ENCODE data around the gene GRHL1.

GRHL1 gene

DNA sequence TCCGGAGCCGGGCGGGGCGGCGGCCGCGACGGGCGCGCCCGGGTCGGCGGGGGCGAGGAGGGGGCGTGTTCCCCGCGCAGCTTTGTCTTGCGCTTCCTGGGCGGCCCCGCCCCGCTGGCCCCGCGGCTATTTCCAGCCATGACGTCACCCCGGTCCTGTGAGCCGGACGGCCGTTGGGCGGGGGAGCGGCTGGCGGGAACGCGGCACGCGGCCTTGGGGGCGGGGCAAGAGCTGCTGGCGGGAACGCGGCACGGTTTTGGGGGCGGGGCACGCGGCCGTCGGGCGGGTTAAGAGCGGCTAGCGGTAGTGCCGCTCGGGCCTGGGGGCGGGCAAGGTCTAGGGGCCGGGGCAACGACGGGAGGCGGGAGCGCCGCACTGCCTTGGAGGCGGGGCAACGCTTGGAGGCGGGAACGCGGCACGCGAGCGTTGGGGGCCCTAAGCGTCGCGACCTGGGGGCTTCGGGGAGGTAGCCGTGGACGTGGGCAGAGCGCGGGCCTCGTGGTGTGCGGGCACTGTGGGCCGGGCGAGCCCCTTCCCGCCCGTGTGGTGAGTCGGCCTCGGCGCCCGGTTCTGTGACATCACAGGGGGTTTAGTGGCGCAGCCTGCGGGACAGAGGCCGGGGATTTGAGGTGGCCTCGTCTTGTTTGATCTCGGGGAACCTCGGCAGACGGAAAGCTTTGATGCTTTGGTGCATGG lies 92.6 kb downstream of the GRHL1 start:
- Histone ChIP-seq H3K4me3 (ENCODE audit: low read length) (peak overlapping the region; percentile 32), H3K9ac (ENCODE audit: low read length) (no peak overlapping the region), H3K9me3 (ENCODE audit: control insufficient read depth, low read depth, low read length) (no peaks in the 10 kb centered on the region), H3K36me3 (ENCODE audit: control insufficient read depth, low read depth, low read length) (peaks cover 9% of the 10 kb centered on the region), H3K27ac (ENCODE audit: low read length) (no peak overlapping the region), H3K27me3 (ENCODE audit: control insufficient read depth, insufficient read depth, low read length) (peaks cover 28% of the 10 kb centered on the region), H3K4me1 (ENCODE audit: control insufficient read depth, low read depth, low read length) (peaks cover 6% of the 10 kb centered on the region)

GRCh38 chr2:10045561-10046355 lies 94.3 kb downstream of the GRHL1 start:
- Histone ChIP-seq H3K4me1 (ENCODE audit: control insufficient read depth, low read depth, low read length) (peaks cover 6% of the 10 kb centered on the region), H3K9ac (ENCODE audit: low read length) (no peak overlapping the region), H3K27me3 (ENCODE audit: control insufficient read depth, insufficient read depth, low read length) (peaks cover 26% of the 10 kb centered on the region), H3K36me3 (ENCODE audit: control insufficient read depth, low read depth, low read length) (peaks cover 9% of the 10 kb centered on the region), H3K9me3 (ENCODE audit: control insufficient read depth, low read depth, low read length) (no peaks in the 10 kb centered on the region), H3K27ac (ENCODE audit: low read length) (no peak overlapping the region), H3K4me3 (ENCODE audit: low read length) (no peak overlapping the region)

GRCh38 chr2:10046931-10047330 lies 95.4 kb downstream of the GRHL1 start:
- H3K27me3 ChIP-seq (ENCODE audit: control insufficient read depth, insufficient read depth, low read length) = peaks cover 14% of the 10 kb centered on the region
- peaks cover 4% of the 10 kb centered on the region for H3K4me1 ChIP-seq (ENCODE audit: control insufficient read depth, low read depth, low read length)
- H3K27ac ChIP-seq (ENCODE audit: low read length) = no peak overlapping the region
- peaks cover 9% of the 10 kb centered on the region for H3K36me3 ChIP-seq (ENCODE audit: control insufficient read depth, low read depth, low read length)
- no peak overlapping the region for H3K4me3 ChIP-seq (ENCODE audit: low read length)
- H3K9me3 ChIP-seq (ENCODE audit: control insufficient read depth, low read depth, low read length) = no peaks in the 10 kb centered on the region
- H3K9ac ChIP-seq (ENCODE audit: low read length) = no peak overlapping the region

- H3K9ac ChIP-seq (ENCODE audit: low read length) = no peak overlapping the region
Measured at GRCh38 chr2:10047616-10048500, 96.4 kb downstream of the GRHL1 start.

DNA sequence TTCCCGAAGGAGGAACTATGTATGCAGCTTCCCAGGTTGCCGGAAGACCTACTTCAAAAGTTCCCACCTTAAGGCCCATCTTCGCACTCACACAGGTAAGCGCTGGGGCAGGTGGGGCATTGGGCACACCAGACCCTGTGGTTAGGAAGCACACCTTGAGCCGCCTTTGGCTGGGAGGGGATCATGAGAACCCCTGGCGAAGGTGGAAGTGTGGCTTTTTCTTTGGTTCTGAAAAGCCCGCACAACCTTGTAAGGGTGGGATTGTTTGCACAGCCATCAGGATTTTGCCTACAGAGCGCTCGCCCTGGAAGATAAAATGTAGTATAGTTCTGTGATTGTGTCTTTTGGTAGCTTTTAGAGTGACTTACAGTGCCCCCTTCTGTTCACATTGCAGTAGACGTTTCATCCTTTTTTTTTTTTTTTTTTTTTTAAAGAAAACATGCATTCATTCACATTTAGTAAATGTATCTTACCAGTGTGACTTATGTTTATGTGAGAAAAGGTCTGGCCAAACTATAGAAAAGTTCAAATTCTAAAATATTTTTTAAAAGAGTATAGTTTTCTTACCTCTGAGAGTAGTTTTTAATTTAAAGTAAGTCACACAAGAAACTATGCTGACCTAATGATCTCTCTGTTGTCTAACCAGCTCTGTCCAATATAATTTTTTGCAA lies 97.1 kb downstream of the GRHL1 start:
- H3K9me3 ChIP-seq (ENCODE audit: control insufficient read depth, low read depth, low read length) = no peaks in the 10 kb centered on the region

More at GRCh38 chr2:10047616-10048500, 96.4 kb downstream of the GRHL1 start:
- Histone ChIP-seq H3K36me3 (ENCODE audit: control insufficient read depth, low read depth, low read length) (peaks cover 15% of the 10 kb centered on the region), H3K4me3 (ENCODE audit: low read length) (no peak overlapping the region), H3K27me3 (ENCODE audit: control insufficient read depth, insufficient read depth, low read length) (peaks cover 5% of the 10 kb centered on the region), H3K9me3 (ENCODE audit: control insufficient read depth, low read depth, low read length) (no peaks in the 10 kb centered on the region), H3K27ac (ENCODE audit: low read length) (no peak overlapping the region), H3K4me1 (ENCODE audit: control insufficient read depth, low read depth, low read length) (no peaks in the 10 kb centered on the region)

More for the DNA sequence above, 97.1 kb downstream of the GRHL1 start:
- Histone ChIP-seq H3K4me1 (ENCODE audit: control insufficient read depth, low read depth, low read length) (no peaks in the 10 kb centered on the region), H3K4me3 (ENCODE audit: low read length) (no peak overlapping the region), H3K27me3 (ENCODE audit: control insufficient read depth, insufficient read depth, low read length) (peaks cover 5% of the 10 kb centered on the region), H3K9ac (ENCODE audit: low read length) (no peak overlapping the region), H3K27ac (ENCODE audit: low read length) (no peak overlapping the region), H3K36me3 (ENCODE audit: control insufficient read depth, low read depth, low read length) (peaks cover 20% of the 10 kb centered on the region)
